Muscle of leg (tissue), 16 donors: ENCODE results near the gene GGT5. TPM values are rescaled to one million over a fixed set of nuclear protein-coding genes. Genes with fewer than 3 reads are reported as not detected.
"Not testable (repeated sequence)": the region's sequence is repeated elsewhere in the genome, so short reads cannot be mapped to it uniquely, and the experiment has no call there.

Source experiments
- DNase-seq: peaks from one replicate; pipeline ENCODE4 v3.0.0; 2013
- H3K27ac ChIP-seq: one replicate; pipeline ENCODE4 v1.5.1; 2013; ENCODE audit warnings: mild to moderate bottlenecking, low read length, control low read depth
- H3K27me3 ChIP-seq: one replicate; pipeline ENCODE4 v1.6.1; 2013; ENCODE audit warnings: low read length; ENCODE audit not compliant: control insufficient read depth, insufficient read depth
- H3K36me3 ChIP-seq: one replicate; pipeline ENCODE4 v1.6.1; 2013; ENCODE audit warnings: low read length; ENCODE audit not compliant: control insufficient read depth, insufficient read depth
- H3K4me1 ChIP-seq: one replicate; pipeline ENCODE4 v1.6.1; 2013; ENCODE audit warnings: low read length; ENCODE audit not compliant: control insufficient read depth, insufficient read depth
- H3K4me3 ChIP-seq: one replicate; pipeline ENCODE4 v1.5.1; 2013; ENCODE audit warnings: low read length, control low read depth
- H3K9me3 ChIP-seq: replicated peaks from 2 replicates; pipeline ENCODE4 v1.6.1; 2013; ENCODE audit warnings: low read depth, low read length; ENCODE audit not compliant: control insufficient read depth
- WGBS: methylation state at CpG from one replicate; pipeline ENCODE4 v1.1.5; 2013; ENCODE audit warnings: missing lambda C conversion rate; ENCODE audit not compliant: insufficient coverage; 5-methylcytosine and 5-hydroxymethylcytosine counted together
- long read RNA-seq, 11 donors: transcript quantifications; one replicate each; lab custom pipeline, GENCODE V29; 2026
- polyA plus RNA-seq, 8 donors: library from polyadenylated mRNA; unstranded; fragments of 120-200 nt; gene quantifications; one replicate each; pipeline versions ENCODE4 v1.2.1 to v1.2.3, GENCODE V29; 2013; ENCODE audit warnings: inconsistent platforms in 1 of 8, low replicate concordance in 1 of 8; ENCODE audit not compliant: insufficient read length in 8 of 8, insufficient read depth in 1 of 8
- total RNA-seq: library from RNA; stranded (reverse); fragments of 120-200 nt; gene quantifications from one replicate; pipeline ENCODE4 v1.2.4, GENCODE V29; 2013

Gene GGT5, protein sequence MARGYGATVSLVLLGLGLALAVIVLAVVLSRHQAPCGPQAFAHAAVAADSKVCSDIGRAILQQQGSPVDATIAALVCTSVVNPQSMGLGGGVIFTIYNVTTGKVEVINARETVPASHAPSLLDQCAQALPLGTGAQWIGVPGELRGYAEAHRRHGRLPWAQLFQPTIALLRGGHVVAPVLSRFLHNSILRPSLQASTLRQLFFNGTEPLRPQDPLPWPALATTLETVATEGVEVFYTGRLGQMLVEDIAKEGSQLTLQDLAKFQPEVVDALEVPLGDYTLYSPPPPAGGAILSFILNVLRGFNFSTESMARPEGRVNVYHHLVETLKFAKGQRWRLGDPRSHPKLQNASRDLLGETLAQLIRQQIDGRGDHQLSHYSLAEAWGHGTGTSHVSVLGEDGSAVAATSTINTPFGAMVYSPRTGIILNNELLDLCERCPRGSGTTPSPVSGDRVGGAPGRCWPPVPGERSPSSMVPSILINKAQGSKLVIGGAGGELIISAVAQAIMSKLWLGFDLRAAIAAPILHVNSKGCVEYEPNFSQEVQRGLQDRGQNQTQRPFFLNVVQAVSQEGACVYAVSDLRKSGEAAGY
- 3.4 TPM for total RNA-seq
- 10 to 100 TPM; 10.1 to 14.9 (median 13.0) TPM for polyA plus RNA-seq
- long read RNA-seq, donor 1, partial matches to known transcripts, result 0 of 1 reads
- long read RNA-seq, donor 1, other reads (novel, unspliced or antisense), result 0 of 1 reads
- long read RNA-seq, donor 2, result 0 reads
- long read RNA-seq, donor 3, full-length matches to known transcripts, result 4 of 4 reads
- long read RNA-seq, donor 3, partial matches to known transcripts, result 0 of 4 reads
- long read RNA-seq, donor 3, other reads (novel, unspliced or antisense), result 0 of 4 reads
- long read RNA-seq, donor 4, result 0 reads
- long read RNA-seq, donor 5, partial matches to known transcripts, result 0 of 1 reads
- long read RNA-seq, donor 5, other reads (novel, unspliced or antisense), result 0 of 1 reads
- long read RNA-seq, donor 6, full-length matches to known transcripts, result 3 of 3 reads
- long read RNA-seq, donor 6, partial matches to known transcripts, result 0 of 3 reads
- long read RNA-seq, donor 6, other reads (novel, unspliced or antisense), result 0 of 3 reads
- long read RNA-seq, donor 7, full-length matches to known transcripts, result 1 of 1 reads
- long read RNA-seq, donor 7, partial matches to known transcripts, result 0 of 1 reads
- long read RNA-seq, donor 7, other reads (novel, unspliced or antisense), result 0 of 1 reads
- long read RNA-seq, donor 8, full-length matches to known transcripts, result 3 of 3 reads
- long read RNA-seq, donor 8, partial matches to known transcripts, result 0 of 3 reads
- long read RNA-seq, donor 8, other reads (novel, unspliced or antisense), result 0 of 3 reads
- long read RNA-seq, donor 9, full-length matches to known transcripts, result 2 of 2 reads
- long read RNA-seq, donor 9, partial matches to known transcripts, result 0 of 2 reads
- long read RNA-seq, donor 9, other reads (novel, unspliced or antisense), result 0 of 2 reads
- long read RNA-seq, donor 10, result 0 reads
- long read RNA-seq, donor 11, full-length matches to known transcripts, result 1 of 1 reads
- long read RNA-seq, donor 11, partial matches to known transcripts, result 0 of 1 reads
- long read RNA-seq, donor 11, other reads (novel, unspliced or antisense), result 0 of 1 reads

GRCh38 chr22:24245030-24245431 lies at the start of gene GGT5:
Gene GGT5 (minus strand): TSS chr22:24245082. CDS start chr22:24244725, 357 bp downstream.
- Histone ChIP-seq H3K4me1 (peaks cover 52% of the 10 kb centered on the region), H3K4me3 (peak within 1 kb of the TSS; percentile 26), H3K27ac (peak within 1 kb of the TSS; percentile 84)
- not testable (repeated sequence) for H3K9me3 ChIP-seq, H3K36me3 ChIP-seq, H3K27me3 ChIP-seq
- no CpG with 5 or more reads among the region's 12 CpGs for WGBS
- DNase-seq, result peak; percentile 57

GRCh38 chr22:24292202-24292830 lies 47.4 kb upstream of the GGT5 start:
- H3K9me3 ChIP-seq, H3K27ac ChIP-seq, H3K27me3 ChIP-seq, DNase-seq, H3K4me3 ChIP-seq, H3K36me3 ChIP-seq: not testable (repeated sequence)
- no CpG with 5 or more reads among the region's 3 CpGs for whole genome bisulfite sequencing
- peaks cover 18% of the 10 kb centered on the region for H3K4me1 ChIP-seq

GRCh38 chr22:24291515-24292201 lies 46.8 kb upstream of the GGT5 start:
- 60% methylated on average over 1 of the region's 3 CpGs for WGBS
- DNase-seq, result no peak
- Histone ChIP-seq H3K4me3 (no peak overlapping the region), H3K36me3 (no peaks in the 10 kb centered on the region), H3K4me1 (peaks cover 21% of the 10 kb centered on the region), H3K27ac (no peak overlapping the region), H3K27me3 (no peaks in the 10 kb centered on the region), H3K9me3 (no peaks in the 10 kb centered on the region)

- Histone ChIP-seq H3K27me3 (no peaks in the 10 kb centered on the region), H3K4me3 (no peak overlapping the region), H3K36me3 (no peaks in the 10 kb centered on the region), H3K4me1 (peaks cover 22% of the 10 kb centered on the region), H3K27ac (peak overlapping the region; percentile 84), H3K9me3 (no peaks in the 10 kb centered on the region)
- peak; percentile 39 for DNase-seq
Observed at GRCh38 chr22:24290459-24290858, 45.6 kb upstream of the GGT5 start.

- H3K27ac ChIP-seq, result peak overlapping the region; percentile 84
- peak; percentile 57 for DNase-seq
- H3K4me3 ChIP-seq, result no peak overlapping the region
- peaks cover 22% of the 10 kb centered on the region for H3K4me1 ChIP-seq
- WGBS, result 13% methylated on average over 3 of the region's 4 CpGs
- no peaks in the 10 kb centered on the region for H3K36me3 ChIP-seq
- H3K27me3 ChIP-seq, result no peaks in the 10 kb centered on the region
- H3K9me3 ChIP-seq, result no peaks in the 10 kb centered on the region
Observed at GRCh38 chr22:24289741-24290163, 44.9 kb upstream of the GGT5 start.

DNA sequence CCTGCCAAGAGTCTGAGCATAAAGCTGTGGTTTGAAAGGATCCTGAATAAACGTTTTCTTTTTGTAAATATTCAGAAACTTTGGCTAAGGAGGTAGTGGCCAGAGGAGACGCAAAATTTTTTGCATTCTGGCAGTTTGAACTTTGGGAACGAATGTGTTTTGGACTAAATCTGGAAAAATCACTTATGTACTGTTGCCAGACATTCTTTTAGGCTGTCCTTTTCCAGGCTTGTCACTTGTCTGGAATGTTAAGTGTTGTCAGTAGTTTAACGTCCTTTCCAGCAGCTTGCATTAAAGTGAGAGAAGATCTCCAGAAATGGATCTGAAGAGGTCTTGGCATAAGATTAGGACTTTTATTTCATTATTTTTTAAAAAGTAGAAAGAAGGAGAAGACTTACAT lies 44.2 kb upstream of the GGT5 start:
- Histone ChIP-seq H3K27me3 (no peaks in the 10 kb centered on the region), H3K4me3 (no peak overlapping the region), H3K36me3 (no peaks in the 10 kb centered on the region), H3K4me1 (peaks cover 22% of the 10 kb centered on the region), H3K27ac (peak overlapping the region; percentile 84), H3K9me3 (no peaks in the 10 kb centered on the region)
- WGBS, result 11% methylated on average over 3 of the region's 4 CpGs
- peak; percentile 97 for DNase-seq

DNA sequence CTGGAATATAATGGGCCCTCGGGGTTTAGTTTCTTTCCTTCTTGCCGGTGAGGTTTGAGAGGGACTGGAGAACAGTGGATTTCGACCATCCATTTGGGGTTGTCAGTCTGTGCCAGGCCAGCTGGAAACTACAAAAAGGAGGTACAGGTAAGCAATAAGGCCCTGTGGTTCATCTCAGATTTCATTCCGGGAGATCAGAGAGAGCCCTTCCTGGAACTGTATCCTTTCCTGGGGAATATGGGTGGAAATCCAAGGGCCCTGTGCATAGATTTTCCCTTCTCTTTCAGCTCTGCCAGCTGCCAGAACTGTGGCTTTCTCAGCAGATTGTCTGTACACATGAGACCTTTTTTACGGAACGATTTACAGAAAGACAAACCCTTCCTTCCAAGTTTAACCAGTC lies 42.9 kb upstream of the GGT5 start:
- not testable (repeated sequence) for H3K4me3 ChIP-seq, H3K27me3 ChIP-seq, H3K9me3 ChIP-seq, H3K36me3 ChIP-seq
- no CpG with 5 or more reads among the region's 6 CpGs for WGBS
- peak; percentile 59 for DNase-seq
- Histone ChIP-seq H3K27ac (peak overlapping the region; percentile 64), H3K4me1 (peaks cover 22% of the 10 kb centered on the region)

DNA sequence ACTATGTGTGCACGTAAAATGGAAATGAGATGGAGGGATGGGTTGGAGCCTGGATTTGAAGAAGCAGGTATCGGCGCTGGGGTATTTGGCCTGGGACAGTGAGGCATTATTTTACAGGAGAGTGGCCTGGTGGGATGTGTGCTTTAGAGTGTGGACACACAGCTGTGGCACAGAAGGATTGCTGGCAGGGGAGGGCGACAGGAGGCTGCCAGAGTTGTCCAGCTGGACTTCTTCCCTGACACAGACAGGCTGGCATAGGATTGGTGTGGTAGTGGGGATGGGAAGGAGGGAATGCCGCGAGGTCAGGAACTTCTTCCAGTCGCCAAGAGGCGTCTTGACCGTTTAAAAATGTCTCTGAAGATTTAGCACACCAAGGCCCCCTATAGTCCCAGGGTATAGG lies 42.3 kb upstream of the GGT5 start:
- H3K9me3 ChIP-seq, H3K4me3 ChIP-seq, H3K27me3 ChIP-seq, DNase-seq, H3K36me3 ChIP-seq: not testable (repeated sequence)
- no CpG with 5 or more reads among the region's 9 CpGs for WGBS
- Histone ChIP-seq H3K27ac (peak overlapping the region; percentile 64), H3K4me1 (peaks cover 22% of the 10 kb centered on the region)

DNA sequence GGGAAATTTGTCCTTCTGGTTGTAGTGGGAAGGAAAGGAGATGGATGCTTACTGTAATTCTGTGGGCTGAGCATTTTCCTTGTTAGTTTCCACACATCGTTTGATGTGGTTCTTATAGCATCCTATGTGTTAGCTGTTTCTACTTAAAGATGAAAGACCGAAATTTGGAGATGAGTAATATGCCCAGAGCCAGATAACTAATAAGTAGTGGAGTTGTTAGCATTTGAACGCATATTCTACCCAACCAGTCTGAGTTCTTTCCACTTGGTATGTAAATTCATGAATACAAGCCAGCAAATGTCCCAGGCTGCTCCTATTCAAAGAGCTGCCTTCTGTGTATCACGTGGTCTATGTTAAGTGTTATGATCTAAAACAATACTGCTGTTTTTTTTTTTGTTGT lies 40.4 kb upstream of the GGT5 start:
- WGBS, result no CpG with 5 or more reads among the region's 4 CpGs
- no peak overlapping the region for H3K4me3 ChIP-seq
- peak; percentile 54 for DNase-seq
- H3K4me1 ChIP-seq, result peaks cover 20% of the 10 kb centered on the region
- H3K36me3 ChIP-seq, result no peaks in the 10 kb centered on the region
- H3K27ac ChIP-seq, result no peak overlapping the region
- no peaks in the 10 kb centered on the region for H3K9me3 ChIP-seq
- no peaks in the 10 kb centered on the region for H3K27me3 ChIP-seq
